Occipital lobe (tissue), 2 donors: ENCODE results near the gene CNN2. TPM values are rescaled to one million over a fixed set of nuclear protein-coding genes. Genes with fewer than 3 reads are reported as not detected.

Experiments used
- DNase-seq: peaks from one replicate; lab custom pipeline; 2025; lab: John Stamatoyannopoulos, UW
- total RNA-seq: library from RNA; depleted of rRNA; stranded (reverse); fragments of >200 nt; gene quantifications from one replicate; pipeline ENCODE4 v1.2.3, GENCODE V29; 2014

The CNN2 gene
- total RNA-seq, 1 donor from 2014 or later, result 9.5 TPM

GRCh38 chr19:995051-995827 lies 31.2 kb upstream of the CNN2 start:
- DNase-seq, result no peak

- DNase-seq, result no peak
Observed at GRCh38 chr19:996051-996838, 30.2 kb upstream of the CNN2 start.

- DNase-seq, result no peak
Observed at GRCh38 chr19:998064-998463, 28.3 kb upstream of the CNN2 start.

GRCh38 chr19:999379-999719 lies 27.1 kb upstream of the CNN2 start:
- DNase-seq, result no peak

- DNase-seq, result no peak
Observed at GRCh38 chr19:1000095-1000494, 26.3 kb upstream of the CNN2 start, which contains the start of gene GRIN3B. Gene GRIN3B, plus strand, starts transcription at chr19:1000419. Its CDS starts 19 bp downstream, at chr19:1000438.

GRCh38 chr19:1000591-1001537 lies 25.5 kb upstream of the CNN2 start:
- DNase-seq, result no peak

GRCh38 chr19:1001538-1002166 lies 24.8 kb upstream of the CNN2 start:
- DNase-seq, result no peak

- DNase-seq, result no peak
Observed at GRCh38 chr19:1002600-1002999, 23.8 kb upstream of the CNN2 start.

GRCh38 chr19:1003283-1003682 lies 23.1 kb upstream of the CNN2 start:
- DNase-seq, result no peak

- no peak for DNase-seq
Observed at GRCh38 chr19:1004204-1004802, 22.1 kb upstream of the CNN2 start.

GRCh38 chr19:1004803-1005664 lies 21.4 kb upstream of the CNN2 start:
- DNase-seq, result no peak

- no peak for DNase-seq
Observed at GRCh38 chr19:1006711-1007398, 19.6 kb upstream of the CNN2 start.

GRCh38 chr19:1007399-1008251 lies 18.8 kb upstream of the CNN2 start:
- no peak for DNase-seq

GRCh38 chr19:1008268-1009040 lies 18.0 kb upstream of the CNN2 start:
- no peak for DNase-seq

- DNase-seq, result no peak
Observed at GRCh38 chr19:1009041-1009980, 17.1 kb upstream of the CNN2 start.

GRCh38 chr19:1009981-1010538 lies 16.3 kb upstream of the CNN2 start:
- DNase-seq, result no peak
